PFSK-1 (cell line): Measurements from ENCODE around the gene TAF3.
A peak's percentile ranks its signal among the peaks of the same experiment; 100 is the strongest.

ENCODE experiments used
- FOXP2 ChIP-seq: optimal IDR thresholded peaks from 2 replicates; pipeline ENCODE3; 2011; ENCODE audit warnings: borderline replicate concordance, control low read depth, inconsistent platforms; ENCODE audit not compliant: insufficient read depth; ENCODE audit errors: extremely low read length, extremely low read depth
- POLR2AphosphoS5 ChIP-seq: IDR thresholded peaks from 2 replicates; pipeline ENCODE4 v1.6.1; 2012; ENCODE audit warnings: low read depth, mild to moderate bottlenecking, control low read depth, low read length, moderate library complexity
- SIN3A ChIP-seq: IDR thresholded peaks from 2 replicates; pipeline ENCODE4 v1.6.1; 2012; ENCODE audit warnings: mild to moderate bottlenecking, low read length, moderate library complexity, borderline replicate concordance; ENCODE audit not compliant: insufficient read depth
- TAF1 ChIP-seq: IDR thresholded peaks from 2 replicates; pipeline ENCODE4 v1.6.1; 2012; ENCODE audit warnings: low read length, control low read depth, borderline replicate concordance; ENCODE audit not compliant: insufficient read depth
- TF ChIP-seq, protein P1 (sequence below), 2 experiments: IDR thresholded peaks; 2 replicates each; pipeline versions ENCODE4 v1.6.1 to v1.8.0; 2011 to 2012; ENCODE audit warnings: low read depth in 2 of 2, low read length in 2 of 2, control low read depth in 1 of 2, inconsistent platforms in 1 of 2, mild to moderate bottlenecking in 1 of 2, moderate library complexity in 1 of 2; ENCODE audit not compliant: insufficient read depth in 1 of 2

Gene TAF3

DNA sequence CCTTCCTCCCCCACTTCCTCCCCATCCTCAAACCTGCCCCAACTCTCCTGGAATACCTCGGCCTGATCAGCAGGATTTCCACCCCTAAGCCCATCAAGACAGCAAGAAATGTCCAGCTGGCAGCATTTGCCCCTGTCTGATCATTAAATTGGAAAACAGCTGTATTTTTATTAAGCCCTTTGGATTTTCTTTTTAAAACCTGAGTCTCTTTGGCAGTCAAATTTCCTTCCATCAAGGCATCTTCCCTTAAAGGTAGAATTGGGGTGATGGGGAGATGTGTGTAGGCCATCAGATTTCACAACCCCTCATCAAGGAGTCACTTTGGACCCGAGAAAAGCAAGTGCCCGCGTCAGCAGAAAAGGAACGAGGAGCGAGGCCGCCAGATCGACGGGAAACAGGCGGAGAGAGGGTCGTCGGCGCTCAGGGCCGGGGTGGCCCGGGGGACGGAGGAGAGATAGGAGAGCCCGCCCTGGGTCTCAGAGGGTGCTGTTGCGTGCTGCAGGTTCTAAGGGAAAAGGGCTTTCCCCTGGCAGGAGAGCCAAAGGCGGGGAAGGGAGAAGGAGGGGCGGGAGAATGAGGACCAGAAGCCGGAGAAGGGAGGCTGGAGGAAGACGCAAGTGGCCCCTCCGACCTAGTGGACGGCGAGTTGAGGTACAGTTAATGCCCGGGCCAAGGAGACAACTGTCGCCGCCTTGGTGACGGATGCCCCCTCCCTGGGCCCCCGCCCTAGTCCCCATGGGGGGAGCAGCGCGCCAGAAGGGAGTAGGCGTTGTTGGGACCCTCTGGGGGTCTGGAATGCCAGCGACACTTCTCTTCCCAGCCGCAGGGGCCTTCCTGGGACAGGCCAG is 224.6 kb downstream of the TAF3 start:
- TF ChIP-seq TAF1: no peak
- TF ChIP-seq SIN3A: no peak
- TF ChIP-seq POLR2AphosphoS5: no peak
- TF ChIP-seq FOXP2: no peak

- no peak for TF ChIP-seq POLR2AphosphoS5
- TF ChIP-seq, protein P1, sequence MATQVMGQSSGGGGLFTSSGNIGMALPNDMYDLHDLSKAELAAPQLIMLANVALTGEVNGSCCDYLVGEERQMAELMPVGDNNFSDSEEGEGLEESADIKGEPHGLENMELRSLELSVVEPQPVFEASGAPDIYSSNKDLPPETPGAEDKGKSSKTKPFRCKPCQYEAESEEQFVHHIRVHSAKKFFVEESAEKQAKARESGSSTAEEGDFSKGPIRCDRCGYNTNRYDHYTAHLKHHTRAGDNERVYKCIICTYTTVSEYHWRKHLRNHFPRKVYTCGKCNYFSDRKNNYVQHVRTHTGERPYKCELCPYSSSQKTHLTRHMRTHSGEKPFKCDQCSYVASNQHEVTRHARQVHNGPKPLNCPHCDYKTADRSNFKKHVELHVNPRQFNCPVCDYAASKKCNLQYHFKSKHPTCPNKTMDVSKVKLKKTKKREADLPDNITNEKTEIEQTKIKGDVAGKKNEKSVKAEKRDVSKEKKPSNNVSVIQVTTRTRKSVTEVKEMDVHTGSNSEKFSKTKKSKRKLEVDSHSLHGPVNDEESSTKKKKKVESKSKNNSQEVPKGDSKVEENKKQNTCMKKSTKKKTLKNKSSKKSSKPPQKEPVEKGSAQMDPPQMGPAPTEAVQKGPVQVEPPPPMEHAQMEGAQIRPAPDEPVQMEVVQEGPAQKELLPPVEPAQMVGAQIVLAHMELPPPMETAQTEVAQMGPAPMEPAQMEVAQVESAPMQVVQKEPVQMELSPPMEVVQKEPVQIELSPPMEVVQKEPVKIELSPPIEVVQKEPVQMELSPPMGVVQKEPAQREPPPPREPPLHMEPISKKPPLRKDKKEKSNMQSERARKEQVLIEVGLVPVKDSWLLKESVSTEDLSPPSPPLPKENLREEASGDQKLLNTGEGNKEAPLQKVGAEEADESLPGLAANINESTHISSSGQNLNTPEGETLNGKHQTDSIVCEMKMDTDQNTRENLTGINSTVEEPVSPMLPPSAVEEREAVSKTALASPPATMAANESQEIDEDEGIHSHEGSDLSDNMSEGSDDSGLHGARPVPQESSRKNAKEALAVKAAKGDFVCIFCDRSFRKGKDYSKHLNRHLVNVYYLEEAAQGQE (IDR thresholded peaks at IDR 0.05; ENCODE audit: insufficient read depth in 1 of 2, low read depth in 2 of 2, low read length in 2 of 2): no peak
- no peak for TF ChIP-seq TAF1
- TF ChIP-seq SIN3A: no peak
- no peak for TF ChIP-seq FOXP2
Measured at GRCh38 chr10:8043569-8044306, 225.4 kb downstream of the TAF3 start.

- TF ChIP-seq TAF1 (no peak), POLR2AphosphoS5 (no peak), FOXP2 (no peak), SIN3A (no peak)
- TF ChIP-seq, protein P1 (IDR thresholded peaks at IDR 0.05; ENCODE audit: insufficient read depth in 1 of 2, low read depth in 2 of 2, low read length in 2 of 2): no peak
Measured at GRCh38 chr10:8044331-8044907, 226.1 kb downstream of the TAF3 start.

DNA sequence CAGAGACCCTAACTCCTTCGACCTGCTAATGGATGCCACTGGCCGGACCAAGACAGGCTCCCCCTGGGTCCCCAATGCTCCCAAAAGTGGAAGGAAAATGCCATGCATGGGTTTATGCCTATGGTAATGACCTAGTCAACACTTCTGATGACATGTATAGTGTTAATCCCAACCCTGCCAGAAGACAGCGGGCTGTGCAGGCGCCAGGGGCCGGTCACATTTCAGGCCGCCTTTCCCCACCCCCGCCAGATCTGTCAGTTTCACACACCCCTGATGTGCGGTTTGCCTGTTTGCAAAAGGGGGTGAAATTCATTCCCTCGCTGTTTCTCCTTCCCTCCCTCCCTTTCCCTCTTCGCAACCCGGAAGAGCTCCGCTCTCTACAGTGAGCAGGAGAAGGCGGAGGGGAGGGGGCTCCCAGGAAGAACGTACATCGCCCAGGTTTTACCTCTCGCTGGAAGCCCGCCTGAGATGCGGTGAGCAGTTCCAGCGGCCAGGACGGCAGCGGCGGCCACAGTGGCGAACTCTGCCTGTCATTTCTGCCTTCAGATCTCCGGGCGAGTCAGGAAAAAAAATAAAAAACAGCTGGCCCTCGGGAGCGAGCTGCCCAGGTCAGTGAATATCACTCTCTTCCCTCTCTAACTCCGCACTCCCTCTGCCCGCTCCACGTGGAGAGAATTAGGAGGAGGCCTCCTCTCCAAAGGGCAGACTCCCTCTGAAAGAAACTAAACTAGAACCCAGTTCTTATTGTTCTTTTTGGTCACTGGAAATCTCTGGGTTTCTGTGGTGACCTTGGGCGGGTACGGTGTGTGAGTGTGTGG is 226.8 kb downstream of the TAF3 start:
- TF ChIP-seq SIN3A: peak; percentile 64; the same call in 1 of the 2 replicates
- no peak for TF ChIP-seq POLR2AphosphoS5

DNA sequence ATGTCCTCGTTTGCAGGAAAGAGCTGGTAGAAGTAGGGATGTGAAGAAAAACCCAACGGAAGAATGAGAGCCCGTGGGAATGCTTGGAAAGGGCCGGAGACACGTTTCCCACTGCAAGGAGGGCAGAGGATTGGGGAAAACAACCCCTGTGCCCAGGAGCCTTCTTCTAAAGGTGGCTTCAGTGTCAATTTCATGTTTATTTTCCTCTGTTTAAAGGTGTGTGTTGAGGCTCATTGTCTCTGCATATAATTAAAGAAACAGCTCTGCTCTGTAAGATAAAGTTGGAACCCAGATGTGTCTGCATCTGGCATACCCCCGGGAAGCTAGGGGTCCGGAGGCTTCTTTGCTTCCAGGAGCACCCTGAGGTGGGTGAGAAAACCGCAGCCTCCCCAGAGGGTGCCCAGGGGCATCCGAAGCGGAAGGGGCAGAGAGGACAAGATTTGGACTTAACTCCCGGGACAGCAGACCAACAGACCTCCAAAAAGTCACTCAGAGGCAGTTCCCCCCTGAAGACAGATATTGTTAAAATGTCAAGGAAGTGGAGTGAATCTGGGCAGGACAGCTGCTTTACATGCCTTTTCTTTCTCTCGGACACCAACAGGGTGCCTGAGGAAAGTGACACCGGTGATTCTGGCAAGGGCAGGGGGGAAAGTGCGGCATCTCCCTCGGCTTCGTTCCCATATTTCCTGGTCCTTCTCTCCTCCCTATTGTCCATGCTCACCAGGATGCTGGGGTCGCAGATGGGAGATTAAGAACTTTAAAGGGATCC is 227.6 kb downstream of the TAF3 start:
- TF ChIP-seq FOXP2 (no peak), SIN3A (no peak), TAF1 (no peak), POLR2AphosphoS5 (no peak)
- TF ChIP-seq, protein P1 (IDR thresholded peaks at IDR 0.05; ENCODE audit: insufficient read depth in 1 of 2, low read depth in 2 of 2, low read length in 2 of 2): no peak
